Activated CD8-positive, alpha-beta memory T cell treated with anti-CD3 and anti-CD28 coated beads, Interleukin-2, amount 50 U/mL, for 1 hour (primary cell): ENCODE data around the gene DDX54.
"Not testable (repeated sequence)": the region's sequence is repeated elsewhere in the genome, so short reads cannot be mapped to it uniquely, and the experiment has no call there.

Experiments
- DNase-seq: peaks from one replicate; pipeline ENCODE4 v3.0.0-alpha.2; 2020; ENCODE audit errors: extremely low read depth

The DDX54 gene

DNA sequence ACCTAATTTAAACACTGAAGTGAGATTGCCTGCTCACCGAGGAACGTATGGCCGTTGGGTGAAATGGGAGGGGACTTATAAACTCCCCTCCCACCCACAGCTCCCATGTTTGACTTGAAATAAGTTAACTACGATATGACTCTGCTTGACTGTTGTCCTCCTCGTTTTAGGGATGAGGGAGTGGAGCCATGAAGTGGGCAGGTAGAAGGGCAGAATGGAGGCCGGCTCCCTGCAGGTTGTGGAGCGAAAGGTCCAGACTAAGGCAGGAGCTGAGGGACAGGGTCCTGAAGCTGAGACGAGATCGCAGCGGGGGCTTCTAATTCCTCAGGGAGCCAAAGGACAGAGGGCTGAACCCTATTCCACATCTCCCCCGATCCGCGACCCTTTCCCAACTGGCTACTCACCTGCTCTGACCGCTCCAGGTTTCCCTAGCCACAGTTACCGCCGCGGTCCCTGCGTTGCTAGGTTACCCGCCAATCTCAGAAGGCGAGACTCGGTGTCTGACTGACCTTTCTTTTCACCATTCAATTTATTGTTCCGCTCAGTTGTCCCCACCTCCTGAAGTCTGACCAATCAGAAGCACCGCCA lies 35.4 kb upstream of the DDX54 start:
- no peak for DNase-seq

DNA sequence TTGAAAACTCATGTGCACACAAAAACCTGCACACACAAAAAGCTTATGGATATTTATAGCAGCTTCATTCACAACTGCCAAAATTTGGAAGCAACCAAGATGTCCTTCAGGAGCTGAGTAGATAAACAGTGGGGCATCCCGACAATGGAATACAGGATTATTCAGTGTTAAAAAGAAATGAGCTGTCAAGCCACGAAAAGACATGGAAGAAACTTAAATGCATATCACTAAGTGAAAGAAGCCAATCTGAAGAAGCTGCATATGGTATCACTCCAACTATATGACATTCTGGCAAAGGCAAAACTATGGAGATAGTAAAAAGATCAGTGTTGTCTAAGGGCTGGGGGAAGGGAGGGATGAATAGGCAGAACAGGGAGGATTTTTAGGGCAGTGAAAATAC lies 30.7 kb upstream of the DDX54 start:
- no peak for DNase-seq

DNA sequence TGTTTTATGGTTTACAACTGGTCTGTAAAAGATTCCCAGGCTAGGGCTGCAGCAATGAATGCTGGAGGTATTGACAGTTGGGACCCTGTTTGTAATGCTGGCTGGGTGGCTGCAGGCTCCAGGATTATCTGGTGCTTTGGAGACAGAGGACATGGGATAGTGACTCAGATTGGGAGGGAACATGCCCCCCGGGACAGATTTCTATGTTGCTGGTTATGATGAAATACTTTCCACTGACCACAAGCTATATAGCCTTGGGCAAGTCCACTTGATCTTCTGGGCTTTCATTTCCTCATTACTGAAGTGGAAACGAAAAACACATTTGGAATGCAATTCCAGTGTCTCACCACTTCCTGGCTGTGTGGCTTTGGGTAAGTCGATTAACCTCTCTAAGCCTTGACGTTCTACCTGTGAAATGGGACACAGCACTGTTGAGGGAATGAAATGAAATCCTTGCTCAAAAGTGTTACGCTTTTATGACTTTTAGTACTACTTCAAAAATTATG lies 29.7 kb upstream of the DDX54 start:
- no peak for DNase-seq

DNA sequence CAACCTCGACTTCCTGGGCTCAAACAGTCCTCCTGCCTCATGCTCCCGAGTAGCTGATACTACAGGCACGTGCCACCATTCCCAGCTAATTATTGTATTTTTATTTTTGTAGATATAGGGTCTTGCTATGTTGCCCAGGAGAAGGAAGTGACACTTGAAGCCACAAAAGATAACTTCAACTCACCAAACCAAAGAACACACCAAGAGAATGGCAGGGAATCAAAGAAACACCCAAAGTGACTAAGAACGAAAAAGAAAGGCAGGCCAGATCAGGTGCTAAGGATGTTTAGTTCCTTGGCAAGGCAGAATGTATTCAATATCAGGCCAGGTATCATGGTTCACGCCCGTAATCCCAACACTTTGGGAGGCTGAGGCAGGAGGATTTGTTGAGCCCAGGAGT lies 25.9 kb upstream of the DDX54 start:
- DNase-seq = no peak

DNA sequence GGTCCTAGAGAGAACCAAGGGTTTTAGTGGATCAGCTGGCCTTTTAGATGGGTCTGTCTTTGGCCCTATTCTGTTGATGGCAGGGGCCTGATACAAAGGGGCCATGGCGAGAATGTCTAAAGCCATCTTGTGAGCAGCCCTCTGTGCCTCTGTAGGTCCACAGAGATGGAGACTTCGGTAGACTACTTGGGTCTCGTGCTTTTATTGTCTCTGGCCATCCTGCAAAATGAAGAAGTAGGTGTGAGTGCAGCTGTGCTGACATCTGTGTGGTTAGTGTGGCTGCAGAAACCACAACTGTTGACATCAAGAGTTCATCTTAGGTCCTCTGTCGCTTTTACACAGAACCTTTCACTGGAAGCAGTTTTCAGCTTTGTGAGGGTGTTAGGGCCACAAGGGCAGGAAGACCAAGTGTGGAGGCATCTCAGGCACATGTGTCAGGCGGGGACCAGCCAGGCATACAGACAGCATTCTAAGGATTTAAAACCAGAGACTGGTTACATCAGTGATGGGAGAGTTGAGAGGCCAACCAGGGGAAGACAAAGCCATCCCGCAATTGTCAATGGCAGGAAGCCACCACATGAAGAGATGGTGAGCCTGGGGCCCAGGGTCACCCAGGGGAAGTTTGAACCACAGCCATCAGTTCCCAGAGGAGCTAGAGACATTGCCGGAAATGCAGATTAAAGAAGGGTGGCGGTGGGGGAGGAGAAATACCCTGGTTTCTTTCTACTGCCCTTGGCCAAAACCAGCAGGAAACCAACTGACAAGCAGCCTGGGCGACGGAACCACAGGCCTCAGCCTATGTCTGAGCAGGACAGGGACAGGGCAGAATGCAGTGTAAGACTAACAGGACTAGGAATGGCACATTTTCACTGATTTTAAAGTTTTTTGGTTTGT lies 23.0 kb upstream of the DDX54 start:
- no peak for DNase-seq

GRCh38 chr12:113207613-113208040 lies 22.3 kb upstream of the DDX54 start:
- DNase-seq = no peak

GRCh38 chr12:113206802-113207201 lies 21.5 kb upstream of the DDX54 start:
- DNase-seq = not testable (repeated sequence)

GRCh38 chr12:113204804-113205203 lies 19.5 kb upstream of the DDX54 start:
- DNase-seq = no peak

DNA sequence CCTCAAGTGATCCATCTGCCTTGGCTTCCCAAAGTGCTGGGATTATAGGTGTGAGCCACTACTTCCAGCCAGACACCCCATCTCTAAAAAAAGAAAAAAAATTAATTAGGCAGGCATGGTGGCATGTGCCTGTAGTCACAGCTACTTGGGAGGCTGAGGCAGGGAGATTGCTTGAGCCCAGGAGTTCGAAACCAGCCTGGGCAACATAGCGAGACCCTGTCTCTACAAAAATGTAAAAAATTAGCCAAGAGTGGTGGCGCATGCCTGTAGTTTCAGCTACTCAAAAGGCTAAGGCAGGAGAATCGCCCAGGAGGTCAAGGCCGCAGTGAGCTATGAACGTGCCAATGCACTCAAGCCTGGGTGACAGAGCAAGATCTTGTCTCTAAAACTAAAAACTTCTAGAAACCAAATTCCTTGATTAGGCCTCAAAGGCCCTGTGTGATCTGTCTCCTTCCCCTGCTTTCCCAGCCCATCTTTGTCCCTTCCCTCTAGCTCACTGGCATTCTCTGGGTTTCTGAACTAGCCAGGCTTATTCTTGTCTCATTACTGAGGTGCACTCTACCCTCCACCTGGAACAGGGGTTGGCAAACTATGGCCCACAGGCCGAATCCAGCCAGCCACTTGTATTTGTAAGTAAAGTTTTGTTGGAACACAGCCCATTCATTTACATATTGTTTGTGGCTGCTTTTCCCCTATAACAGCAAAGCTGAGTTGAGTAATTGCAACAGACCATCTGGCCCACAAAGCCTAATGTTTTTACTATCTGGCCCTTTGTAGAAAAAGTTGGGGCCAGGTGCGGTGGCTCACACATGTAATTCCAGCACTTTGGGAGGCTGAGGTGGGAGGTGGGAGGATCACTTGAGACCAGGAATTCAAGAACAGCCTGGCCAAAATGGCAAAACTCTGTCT lies 18.8 kb upstream of the DDX54 start:
- DNase-seq = no peak

DNA sequence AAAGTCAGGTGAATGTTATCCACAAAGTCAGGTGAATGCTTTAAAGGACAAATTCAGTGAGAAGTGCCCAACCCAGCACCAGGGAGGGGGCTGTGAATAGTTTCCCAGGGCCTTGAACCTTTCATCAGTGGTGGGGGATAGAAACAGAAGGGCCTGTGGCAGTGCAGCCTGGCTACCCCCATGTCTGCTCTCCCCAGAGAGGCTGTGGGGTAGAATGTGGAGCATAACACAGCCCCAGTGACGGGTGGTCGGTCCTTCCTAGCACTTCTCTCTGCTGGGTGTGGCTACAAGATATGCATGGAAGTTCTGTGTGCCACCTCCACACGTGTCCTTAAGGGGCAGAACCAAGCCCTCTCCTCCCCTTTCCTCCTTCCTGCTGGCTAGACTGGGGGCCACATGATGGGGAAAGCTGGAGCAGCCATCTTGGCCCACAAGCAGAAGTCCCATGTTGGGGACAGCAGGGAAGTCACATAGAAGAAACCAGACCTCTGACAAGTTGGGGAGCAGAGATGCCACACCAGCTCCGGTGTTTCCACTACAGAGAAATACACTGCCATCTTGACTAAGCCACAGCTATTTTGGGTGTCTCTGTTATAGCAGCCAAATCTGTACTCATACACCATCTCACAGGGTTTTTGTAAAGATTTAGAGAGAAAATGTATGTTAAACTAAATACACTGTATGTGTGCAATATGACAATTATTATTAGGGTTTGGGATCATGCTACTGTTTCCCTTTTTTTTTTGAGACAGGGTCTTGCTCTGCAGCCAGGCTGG lies 17.2 kb upstream of the DDX54 start:
- DNase-seq = no peak

GRCh38 chr12:113201187-113202177 lies 16.2 kb upstream of the DDX54 start:
- no peak for DNase-seq

- DNase-seq = no peak
Measured at GRCh38 chr12:113200021-113200797, 14.9 kb upstream of the DDX54 start.

DNA sequence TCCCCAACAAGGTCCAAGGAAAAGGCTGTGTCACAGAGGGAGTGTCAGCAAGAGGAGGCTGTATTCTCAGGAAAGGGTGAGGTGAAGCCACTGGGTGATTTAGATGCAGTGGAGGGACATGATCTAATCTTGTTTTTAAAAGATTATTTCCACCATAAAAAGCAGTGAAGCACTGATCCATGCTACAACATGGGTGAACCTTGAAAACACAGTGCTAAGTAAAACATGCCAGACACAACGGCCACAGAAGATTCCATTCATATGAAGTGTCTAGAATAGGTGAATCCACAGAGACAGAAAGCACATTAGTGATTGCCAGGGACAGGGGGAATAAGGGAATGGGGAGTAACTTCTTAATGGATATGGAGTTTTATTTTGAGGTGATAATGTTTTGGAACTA lies 13.0 kb upstream of the DDX54 start:
- DNase-seq = no peak

- no peak for DNase-seq
Measured at GRCh38 chr12:113197518-113198077, 12.3 kb upstream of the DDX54 start.

- DNase-seq = no peak
Measured at GRCh38 chr12:113196990-113197389, 11.7 kb upstream of the DDX54 start.

DNA sequence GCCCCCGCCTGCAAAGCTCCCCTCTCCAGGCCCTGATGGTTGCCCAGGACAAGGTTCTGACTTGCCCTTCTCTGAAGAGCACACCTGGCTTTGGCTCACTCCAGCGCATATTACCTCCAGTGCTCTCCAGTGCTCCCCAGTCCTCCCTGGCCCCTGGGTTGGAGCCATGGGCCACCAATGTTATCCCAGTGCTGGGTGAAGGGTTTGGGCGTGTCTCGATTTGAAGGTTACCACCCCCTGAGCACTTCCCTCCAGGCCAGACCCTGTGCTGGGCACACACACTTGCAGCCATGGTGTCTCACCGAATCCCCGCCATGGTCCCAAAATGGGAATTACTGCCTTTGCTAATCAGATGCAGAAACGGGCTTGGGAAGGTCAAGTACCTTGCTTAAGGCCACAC lies 11.3 kb upstream of the DDX54 start:
- DNase-seq = no peak

DNA sequence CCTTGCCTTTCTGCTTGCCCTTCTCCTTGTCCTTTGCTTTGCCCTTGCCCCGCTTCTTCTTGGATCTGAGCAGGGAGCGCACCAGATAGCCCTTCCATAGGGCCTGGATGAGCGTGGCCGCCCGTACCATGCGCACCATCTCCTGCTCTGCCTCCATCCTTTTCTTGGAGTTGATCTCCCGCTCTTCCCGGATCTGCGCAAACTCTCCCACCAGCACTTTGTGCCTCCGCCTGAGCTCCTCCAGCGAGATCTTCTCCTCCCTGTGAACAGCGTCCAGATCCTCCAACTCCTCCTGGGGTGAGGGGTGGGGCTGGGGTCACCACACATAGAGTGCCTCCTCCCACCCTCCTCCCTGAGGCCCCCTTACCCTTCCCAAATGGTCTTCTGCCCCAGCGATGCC lies 10.3 kb upstream of the DDX54 start:
- no peak for DNase-seq

GRCh38 chr12:113194971-113195391 lies 9.7 kb upstream of the DDX54 start:
- DNase-seq = no peak

- no peak for DNase-seq
Measured at GRCh38 chr12:113191227-113191626, 5.9 kb upstream of the DDX54 start.
